ENCODE data around the gene TMTC1.

TMTC1 gene

GRCh38 chr12:29451888-29452287 is 331.9 kb downstream of the TMTC1 start:
- no peak for TF ChIP-seq CTCF (IDR thresholded peaks at IDR 0.05; ENCODE audit: low read depth, low read length, missing control alignments)
- no peak for DNase-seq (ENCODE audit: extremely low read depth, low read depth)
- H3K4me3 ChIP-seq (replicated peaks; ENCODE audit: low read depth, low read length) = no peak overlapping the region

All from HFF-Myc (cell line).